Measurements from ENCODE around the gene APPBP2. TPM values are rescaled to one million over a fixed set of nuclear protein-coding genes. Genes with fewer than 3 reads are reported as not detected.
A peak's percentile ranks its signal among the peaks of the same experiment; 100 is the strongest.

The APPBP2 gene
- total and polyA plus RNA-seq, 12 donors, result 5.5 to 63.4 (median 36.1) TPM

- TF ChIP-seq, protein P1, sequence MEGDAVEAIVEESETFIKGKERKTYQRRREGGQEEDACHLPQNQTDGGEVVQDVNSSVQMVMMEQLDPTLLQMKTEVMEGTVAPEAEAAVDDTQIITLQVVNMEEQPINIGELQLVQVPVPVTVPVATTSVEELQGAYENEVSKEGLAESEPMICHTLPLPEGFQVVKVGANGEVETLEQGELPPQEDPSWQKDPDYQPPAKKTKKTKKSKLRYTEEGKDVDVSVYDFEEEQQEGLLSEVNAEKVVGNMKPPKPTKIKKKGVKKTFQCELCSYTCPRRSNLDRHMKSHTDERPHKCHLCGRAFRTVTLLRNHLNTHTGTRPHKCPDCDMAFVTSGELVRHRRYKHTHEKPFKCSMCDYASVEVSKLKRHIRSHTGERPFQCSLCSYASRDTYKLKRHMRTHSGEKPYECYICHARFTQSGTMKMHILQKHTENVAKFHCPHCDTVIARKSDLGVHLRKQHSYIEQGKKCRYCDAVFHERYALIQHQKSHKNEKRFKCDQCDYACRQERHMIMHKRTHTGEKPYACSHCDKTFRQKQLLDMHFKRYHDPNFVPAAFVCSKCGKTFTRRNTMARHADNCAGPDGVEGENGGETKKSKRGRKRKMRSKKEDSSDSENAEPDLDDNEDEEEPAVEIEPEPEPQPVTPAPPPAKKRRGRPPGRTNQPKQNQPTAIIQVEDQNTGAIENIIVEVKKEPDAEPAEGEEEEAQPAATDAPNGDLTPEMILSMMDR (IDR thresholded peaks at IDR 0.05), result no peak
- TF ChIP-seq POLR2A (IDR thresholded peaks at IDR 0.05), result no peak
- Histone ChIP-seq H3K9me3 (replicated peaks in 1 of 3) (no peaks in the 10 kb centered on the region), H3K4me3 (no peak overlapping the region), H3K4me1 (replicated peaks in 1 of 2) (peaks cover 26 to 31% of the 10 kb centered on the region in 2 donors), H3K27ac (no peak overlapping the region), H3K36me3 (replicated peaks in 1 of 2) (no peaks in the 10 kb centered on the region), H3K27me3 (no peaks in the 10 kb centered on the region)
- no peak for DNase-seq
- 95 to 100% (median 99%) methylated on average over 4 of the region's 4 CpGs for WGBS, 4 donors
- intact Hi-C loops (cut with DNase I), result loop anchor here in 1 of 2 donors (10.0 kb wide), 1 partner anchor 53 kb away; the partner anchor contains the start of gene APPBP2
Observed at GRCh38 chr17:60471451-60471850, 54.6 kb downstream of the APPBP2 start.

GRCh38 chr17:60468371-60468770 lies 57.7 kb downstream of the APPBP2 start:
- Histone ChIP-seq H3K36me3 (replicated peaks in 1 of 2) (peaks cover 0 to 25% of the 10 kb centered on the region in 2 donors), H3K27ac (peak overlapping the region in 2 of 5 donors; percentile 16 to 34)

GRCh38 chr17:60464343-60464742 lies 61.7 kb downstream of the APPBP2 start:
- no peak overlapping the region for H3K4me3 ChIP-seq
- DNase-seq, result no peak
- TF ChIP-seq POLR2A (IDR thresholded peaks at IDR 0.05), result no peak
- TF ChIP-seq, protein P1 (IDR thresholded peaks at IDR 0.05), result no peak
- H3K36me3 ChIP-seq (replicated peaks in 1 of 2), result peaks cover 0 to 60% of the 10 kb centered on the region in 2 donors
- intact Hi-C loops (cut with DNase I), result no loop called here
- WGBS, 4 donors, result 97 to 100% (median 97%) methylated on average over 1 of the region's 1 CpG
- H3K27me3 ChIP-seq, result no peaks in the 10 kb centered on the region
- peaks cover 15% of the 10 kb centered on the region in 2 donors for H3K4me1 ChIP-seq (replicated peaks in 1 of 2)
- H3K9me3 ChIP-seq (replicated peaks in 1 of 3), result no peaks in the 10 kb centered on the region
- no peak overlapping the region for H3K27ac ChIP-seq

More at GRCh38 chr17:60468371-60468770, 57.7 kb downstream of the APPBP2 start:
- H3K4me3 ChIP-seq, result no peak overlapping the region
- H3K27me3 ChIP-seq, result no peaks in the 10 kb centered on the region
- intact Hi-C loops (cut with DNase I), result no loop called here
- H3K4me1 ChIP-seq (replicated peaks in 1 of 2), result peaks cover 26 to 27% of the 10 kb centered on the region in 2 donors
- H3K9me3 ChIP-seq (replicated peaks in 1 of 3), result no peaks in the 10 kb centered on the region
- TF ChIP-seq, protein P1 (IDR thresholded peaks at IDR 0.05), result no peak
- no peak for TF ChIP-seq POLR2A (IDR thresholded peaks at IDR 0.05)
- no peak for DNase-seq

GRCh38 chr17:60463157-60463835 lies 62.7 kb downstream of the APPBP2 start:
- Histone ChIP-seq H3K27me3 (no peaks in the 10 kb centered on the region), H3K36me3 (replicated peaks in 1 of 2) (peaks cover 0 to 67% of the 10 kb centered on the region in 2 donors), H3K27ac (no peak overlapping the region), H3K4me3 (no peak overlapping the region), H3K9me3 (replicated peaks in 1 of 3) (no peaks in the 10 kb centered on the region), H3K4me1 (replicated peaks in 1 of 2) (peaks cover 6 to 7% of the 10 kb centered on the region in 2 donors)
- no peak for TF ChIP-seq POLR2A (IDR thresholded peaks at IDR 0.05)
- TF ChIP-seq, protein P1 (IDR thresholded peaks at IDR 0.05), result no peak
- 64 to 77% (median 70%) methylated on average over 4 of the region's 4 CpGs for WGBS, 4 donors
- DNase-seq, result no peak
- intact Hi-C loops (cut with DNase I), result no loop called here
